ENCODE results near the gene TMEM132A. TPM values are rescaled to one million over a fixed set of nuclear protein-coding genes. Genes with fewer than 3 reads are reported as not detected.
A peak's percentile ranks its signal among the peaks of the same experiment; 100 is the strongest.

TMEM132A gene
- total RNA-seq, 6 experiments from 2014 or later = 23.8 to 32.2 (median 26.9) TPM

DNA sequence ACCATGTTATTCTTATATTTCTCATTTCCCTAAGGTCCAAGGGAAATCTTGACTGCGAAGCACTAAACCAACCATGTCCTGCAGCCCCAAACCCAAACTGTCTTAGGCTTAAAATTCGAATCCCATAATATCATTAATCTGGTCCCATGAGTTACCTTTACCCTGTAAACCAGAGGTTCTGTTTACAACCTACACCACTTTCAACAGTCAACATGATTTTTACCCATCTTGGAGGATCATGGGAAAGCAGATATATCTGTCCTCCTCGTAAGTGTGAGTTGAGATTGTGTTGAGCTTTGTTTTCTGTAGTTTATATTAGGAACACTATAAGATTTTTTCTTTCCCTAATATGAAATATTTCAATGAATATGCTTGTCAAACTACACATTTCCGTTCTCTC lies 24.3 kb upstream of the TMEM132A start:
- peaks cover 12% of the 10 kb centered on the region for H3K36me3 Mint-ChIP-seq (ENCODE audit: low read depth)
- no peak overlapping the region for H3K27ac Mint-ChIP-seq
- no peaks in the 10 kb centered on the region for H3K9me3 Mint-ChIP-seq
- no peak for TF ChIP-seq CTCF (IDR thresholded peaks at IDR 0.05)
- H3K4me1 Mint-ChIP-seq (ENCODE audit: low read depth) = peaks cover 11% of the 10 kb centered on the region
- H3K4me3 Mint-ChIP-seq = no peak overlapping the region
- no peaks in the 10 kb centered on the region for H3K27me3 Mint-ChIP-seq (ENCODE audit: insufficient read depth)
- DNase-seq = no peak

DNA sequence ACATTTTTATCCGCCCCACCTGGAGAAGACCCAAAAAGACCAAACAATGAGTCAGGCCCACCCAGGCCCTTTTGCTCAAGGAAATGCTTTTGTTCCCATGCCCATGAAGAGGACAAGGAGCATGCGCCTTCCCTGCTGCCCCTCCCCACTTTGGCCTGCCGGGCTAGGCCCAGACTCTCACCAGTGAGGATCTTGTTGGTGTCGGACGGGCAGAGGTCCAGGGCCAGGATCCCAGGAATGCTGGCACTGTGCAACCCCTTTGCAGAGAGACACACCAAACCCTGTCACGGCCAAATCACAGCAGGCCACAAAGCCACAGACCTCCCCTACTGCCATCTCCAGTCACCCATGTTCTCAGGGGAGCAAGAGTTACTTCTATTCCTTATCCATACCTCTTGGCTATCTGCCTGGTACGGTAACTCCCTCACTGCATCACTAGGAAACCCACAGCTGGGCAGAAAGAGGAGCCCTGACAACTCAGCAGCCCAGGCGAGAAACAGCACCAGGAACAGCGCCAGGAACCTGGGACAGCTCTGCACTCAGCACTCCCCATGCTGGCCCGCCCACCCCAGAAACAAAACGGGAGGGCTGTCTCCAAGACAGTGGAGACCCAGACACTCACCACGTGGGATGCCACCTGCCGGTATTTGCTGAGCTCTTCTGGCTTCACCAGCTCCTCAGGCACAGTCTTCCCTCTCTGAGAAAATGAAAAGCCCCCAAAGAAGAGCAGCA lies 23.4 kb upstream of the TMEM132A start:
- DNase-seq = no peak
- H3K4me3 Mint-ChIP-seq = no peak overlapping the region
- no peaks in the 10 kb centered on the region for H3K27me3 Mint-ChIP-seq (ENCODE audit: insufficient read depth)
- H3K36me3 Mint-ChIP-seq (ENCODE audit: low read depth) = peaks cover 7% of the 10 kb centered on the region
- no peak overlapping the region for H3K27ac Mint-ChIP-seq
- H3K4me1 Mint-ChIP-seq (ENCODE audit: low read depth) = peaks cover 19% of the 10 kb centered on the region
- H3K9me3 Mint-ChIP-seq = no peaks in the 10 kb centered on the region
- no peak for TF ChIP-seq CTCF (IDR thresholded peaks at IDR 0.05)

DNA sequence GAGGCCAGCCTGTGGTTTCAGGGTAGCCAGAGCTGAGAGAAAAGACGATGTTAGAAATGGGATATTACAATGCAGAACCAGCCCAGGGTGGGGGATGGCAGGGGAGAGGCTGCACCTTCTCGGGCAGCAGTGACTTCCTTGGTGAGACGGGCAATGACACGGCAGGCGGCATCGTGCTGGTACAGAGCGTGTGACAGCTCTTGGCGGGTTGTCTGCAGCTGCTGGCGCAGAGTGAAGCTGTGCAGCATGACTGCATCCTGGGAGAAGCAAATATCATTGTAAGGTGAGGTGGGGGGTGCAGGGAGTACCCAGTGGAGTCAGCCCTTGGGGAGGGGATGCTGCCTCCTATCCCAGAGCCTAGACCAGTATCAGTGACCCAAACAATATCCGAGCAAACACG lies 21.6 kb upstream of the TMEM132A start:
- TF ChIP-seq CTCF (IDR thresholded peaks at IDR 0.05) = no peak
- Mint-ChIP-seq H3K4me3 (no peak overlapping the region), H3K4me1 (ENCODE audit: low read depth) (peaks cover 29% of the 10 kb centered on the region), H3K27me3 (ENCODE audit: insufficient read depth) (no peaks in the 10 kb centered on the region; the same call in 1 of the 2 replicates), H3K9me3 (no peaks in the 10 kb centered on the region), H3K27ac (no peak overlapping the region), H3K36me3 (ENCODE audit: low read depth) (peaks cover 3% of the 10 kb centered on the region)
- DNase-seq = no peak

GRCh38 chr11:60905047-60905446 lies 19.2 kb upstream of the TMEM132A start:
- TF ChIP-seq CTCF (IDR thresholded peaks at IDR 0.05) = no peak
- no peaks in the 10 kb centered on the region for H3K9me3 Mint-ChIP-seq
- H3K4me3 Mint-ChIP-seq = peak overlapping the region; percentile 91
- peaks cover 13% of the 10 kb centered on the region for H3K27me3 Mint-ChIP-seq (ENCODE audit: insufficient read depth)
- no peak for DNase-seq
- H3K4me1 Mint-ChIP-seq (ENCODE audit: low read depth) = peaks cover 29% of the 10 kb centered on the region
- H3K36me3 Mint-ChIP-seq (ENCODE audit: low read depth) = no peaks in the 10 kb centered on the region
- peak overlapping the region; percentile 90 for H3K27ac Mint-ChIP-seq

GRCh38 chr11:60905551-60906113 lies 18.6 kb upstream of the TMEM132A start:
- Mint-ChIP-seq H3K27me3 (ENCODE audit: insufficient read depth) (peaks cover 13% of the 10 kb centered on the region), H3K27ac (peak overlapping the region; percentile 90), H3K4me1 (ENCODE audit: low read depth) (peaks cover 29% of the 10 kb centered on the region), H3K9me3 (no peaks in the 10 kb centered on the region), H3K36me3 (ENCODE audit: low read depth) (no peaks in the 10 kb centered on the region), H3K4me3 (peak overlapping the region; percentile 91)
- no peak for TF ChIP-seq CTCF (IDR thresholded peaks at IDR 0.05)
- peak; percentile 48 for DNase-seq

Data from HFFc6 (cell line).